AG08395 (cell line): ENCODE data around the gene IFI44L.

Experiments used
- DNase-seq: peaks from one replicate; pipeline ENCODE4 v3.0.0; 2012; ENCODE audit warnings: mixed read lengths, low spot score

The IFI44L gene

DNA sequence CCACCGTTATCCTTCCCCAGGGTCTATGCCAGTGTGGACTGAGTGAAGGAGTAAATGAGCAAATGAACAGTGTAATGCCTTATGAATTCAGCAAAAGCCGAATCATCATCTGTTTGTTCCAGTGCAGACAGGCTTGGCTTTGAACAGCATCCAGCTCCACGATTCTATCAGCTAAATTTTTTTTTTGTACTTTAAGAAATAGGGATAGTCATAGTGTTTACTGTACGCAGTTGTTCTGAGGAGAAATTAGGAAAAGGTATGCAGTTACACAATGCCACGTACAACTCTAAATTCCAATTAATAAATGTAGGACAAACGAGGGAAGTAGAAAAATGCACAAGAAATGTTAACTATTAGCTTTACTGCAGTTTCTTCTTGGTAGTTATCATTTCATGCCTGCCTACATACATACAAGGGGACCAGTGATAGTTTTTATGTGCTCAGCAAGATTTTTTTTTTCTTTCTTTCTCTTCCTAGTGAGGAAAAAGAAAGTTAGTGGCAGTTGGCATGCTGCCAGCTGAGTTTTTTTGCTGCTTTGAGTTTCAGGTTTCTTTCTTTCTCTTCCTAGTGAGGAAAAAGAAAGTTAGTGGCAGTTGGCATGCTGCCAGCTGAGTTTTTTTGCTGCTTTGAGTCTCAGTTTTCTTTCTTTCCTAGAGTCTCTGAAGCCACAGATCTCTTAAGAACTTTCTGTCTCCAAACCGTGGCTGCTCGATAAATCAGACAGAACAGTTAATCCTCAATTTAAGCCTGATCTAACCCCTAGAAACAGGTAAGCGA lies at the start of gene IFI44L:
TSS of gene IFI44L (plus strand) at position 646 of the 777 bp plus-strand sequence. CDS start 7,468 bp downstream, outside the sequence.
- peak; percentile 18 for DNase-seq

DNA sequence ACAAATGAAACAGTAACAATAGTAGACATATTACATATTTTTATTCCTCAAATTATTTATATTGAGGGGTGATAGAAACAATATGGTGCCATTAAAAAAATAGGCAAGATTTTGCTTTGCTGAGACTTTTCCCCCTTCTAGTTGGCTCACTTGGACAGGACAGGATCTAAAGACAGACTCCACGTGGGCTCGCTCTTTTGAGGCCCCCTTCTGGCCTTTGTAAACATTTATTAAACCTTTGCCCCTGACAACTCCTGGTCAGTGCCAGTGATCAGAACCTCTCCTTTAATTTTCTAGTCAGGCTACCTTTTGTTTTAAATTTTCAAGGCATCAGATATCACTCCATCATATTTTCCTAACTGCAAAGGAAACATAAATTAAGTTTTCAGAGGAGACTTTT lies 49.7 kb upstream of the IFI44L start:
- no peak for DNase-seq

DNA sequence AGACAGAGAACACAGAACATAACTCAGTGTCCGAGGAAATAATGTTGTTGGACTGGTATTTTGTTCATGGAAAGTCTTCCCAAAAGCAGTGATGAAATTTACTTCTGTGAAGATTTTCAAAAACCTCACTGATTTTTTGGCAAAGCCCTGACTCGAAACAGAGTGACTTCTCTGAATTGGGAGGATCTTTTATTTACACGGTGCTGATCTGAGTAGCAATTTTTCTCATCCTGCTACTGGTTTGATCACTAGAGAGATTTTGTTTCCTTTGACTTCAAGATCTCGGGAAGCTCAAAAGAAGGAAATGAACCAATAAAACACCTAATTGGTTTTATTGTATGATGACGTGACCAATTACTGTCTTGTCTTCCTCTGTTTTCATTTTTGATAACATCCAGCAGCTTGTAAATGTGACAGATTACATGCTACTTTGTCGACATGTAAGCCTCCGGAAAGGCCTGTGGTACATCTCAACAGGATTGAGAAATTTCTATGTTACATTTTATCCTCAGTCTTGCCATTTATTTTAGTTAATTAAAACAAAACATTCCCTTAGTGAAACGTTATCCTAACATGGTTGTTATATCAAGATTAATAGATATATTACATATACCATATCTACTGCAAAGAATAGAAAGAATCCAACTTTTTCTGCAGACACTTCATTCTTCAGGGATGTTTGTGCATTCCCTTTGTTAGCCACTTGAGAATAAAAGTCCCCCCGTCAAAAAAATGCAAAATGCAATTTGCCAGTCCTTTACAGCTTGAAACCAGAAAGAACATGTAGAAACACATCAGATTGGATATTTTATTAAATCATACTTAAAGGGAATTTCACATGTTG lies 42.8 kb upstream of the IFI44L start:
- peak; percentile 11 for DNase-seq

DNA sequence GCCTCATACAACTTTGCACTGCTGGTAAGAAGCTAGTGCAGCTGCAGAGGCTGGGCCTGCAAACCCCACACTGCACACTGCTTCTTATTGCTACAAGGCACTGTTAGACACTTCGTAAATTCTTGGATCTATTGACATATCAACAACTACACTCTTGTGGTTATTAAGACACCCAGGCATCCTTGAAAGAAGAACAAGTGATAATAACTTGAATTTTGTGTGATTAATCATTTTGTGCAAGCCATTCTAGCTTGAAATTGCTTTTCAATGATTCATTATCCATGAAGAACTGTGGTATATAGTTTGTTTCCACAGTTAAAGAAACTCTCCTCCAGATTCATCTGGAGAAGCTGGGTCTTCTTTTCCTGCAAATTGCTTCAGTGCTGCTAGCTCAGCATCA lies 33.7 kb upstream of the IFI44L start:
- peak; percentile 40 for DNase-seq

DNA sequence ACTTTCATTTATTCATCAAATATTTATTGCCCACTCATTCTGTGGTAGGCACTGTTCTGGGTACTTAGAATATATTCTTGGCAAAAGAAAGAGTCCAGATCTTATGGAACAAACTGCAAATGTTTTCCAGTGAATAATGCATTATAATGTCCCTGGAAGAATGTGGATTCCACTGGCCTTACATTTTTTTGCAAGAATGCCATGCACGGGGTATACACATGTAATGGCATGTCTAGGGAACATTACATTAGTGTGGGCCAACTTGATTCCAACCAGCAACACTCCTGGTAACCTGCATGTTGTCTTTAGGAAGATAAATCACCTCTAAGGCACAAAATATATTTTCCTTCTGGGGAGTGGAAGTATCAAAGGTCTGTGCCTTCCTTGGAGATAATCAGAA lies 33.0 kb upstream of the IFI44L start:
- DNase-seq, result no peak

DNA sequence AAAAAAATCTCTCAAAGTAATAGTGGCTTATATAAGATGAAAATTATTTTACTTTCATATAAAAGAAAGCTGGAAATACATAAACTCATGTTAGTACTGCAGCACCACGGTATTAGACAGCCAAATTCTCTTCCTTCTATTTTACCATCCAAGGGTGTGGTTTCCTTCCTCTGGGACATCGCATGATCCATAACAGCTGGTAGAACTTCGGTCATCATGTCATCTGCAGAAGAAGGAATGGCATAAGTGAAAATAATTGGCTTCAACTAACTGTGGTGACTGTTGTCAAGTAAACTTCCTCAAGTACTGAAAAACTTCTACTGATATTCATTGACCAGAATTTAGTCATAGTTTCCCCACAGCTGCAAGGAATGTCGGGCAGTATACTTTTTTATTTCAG lies 28.3 kb upstream of the IFI44L start:
- DNase-seq, result peak; percentile 24

DNA sequence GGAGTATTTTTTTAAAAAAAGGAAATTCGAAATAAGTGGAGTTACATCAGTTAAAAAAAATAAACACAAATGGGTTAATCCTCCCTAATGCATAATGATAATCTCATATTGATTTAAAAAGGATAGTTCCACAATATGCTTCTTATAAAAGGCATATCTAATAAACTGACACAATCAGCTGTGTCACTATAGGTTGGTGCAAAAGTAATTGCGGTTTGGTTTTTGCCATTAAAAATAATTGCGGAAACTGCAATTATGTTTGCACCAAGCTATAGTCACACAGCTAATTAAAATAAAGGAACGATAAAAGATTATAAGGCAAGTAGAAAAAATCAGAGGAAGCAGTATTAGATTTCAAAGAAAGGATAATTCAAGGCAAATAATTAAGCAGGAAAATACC lies 21.0 kb upstream of the IFI44L start:
- no peak for DNase-seq

DNA sequence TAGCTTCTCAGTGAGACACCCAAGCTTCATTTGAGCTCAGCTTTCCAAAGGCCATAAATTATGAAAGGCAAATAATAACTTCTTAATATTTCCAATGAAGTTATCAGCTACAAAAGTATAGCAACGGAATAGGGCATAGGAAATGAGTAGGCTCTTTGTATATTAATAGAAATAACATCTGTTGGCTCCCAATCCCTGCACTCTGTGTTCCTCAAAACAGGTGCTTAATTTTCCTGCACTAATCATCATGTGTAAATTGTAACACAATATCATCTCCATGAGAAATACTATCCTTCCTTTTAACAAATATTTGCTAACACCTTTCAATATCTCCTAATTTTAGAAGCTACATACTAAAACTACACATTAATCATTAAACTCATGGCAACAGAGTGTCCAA lies 19.2 kb upstream of the IFI44L start:
- no peak for DNase-seq

DNA sequence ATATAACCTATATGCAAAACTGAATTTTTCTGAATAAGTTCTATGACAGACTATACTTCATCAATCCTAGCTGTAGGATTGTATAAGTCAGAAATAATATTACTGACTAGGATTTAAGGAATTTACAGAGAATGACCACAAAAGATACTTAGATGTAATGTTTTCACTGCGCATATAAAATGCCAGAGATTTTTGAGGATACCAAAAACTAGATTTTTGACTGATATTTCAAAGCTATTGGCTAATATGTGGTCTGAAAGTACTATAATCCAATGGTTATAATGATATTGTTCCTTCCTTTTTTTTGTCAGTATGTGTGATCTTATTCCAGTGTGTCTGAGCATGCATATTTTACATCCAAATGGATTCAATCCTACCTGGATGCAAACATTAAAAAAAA lies 17.0 kb upstream of the IFI44L start:
- DNase-seq, result no peak

DNA sequence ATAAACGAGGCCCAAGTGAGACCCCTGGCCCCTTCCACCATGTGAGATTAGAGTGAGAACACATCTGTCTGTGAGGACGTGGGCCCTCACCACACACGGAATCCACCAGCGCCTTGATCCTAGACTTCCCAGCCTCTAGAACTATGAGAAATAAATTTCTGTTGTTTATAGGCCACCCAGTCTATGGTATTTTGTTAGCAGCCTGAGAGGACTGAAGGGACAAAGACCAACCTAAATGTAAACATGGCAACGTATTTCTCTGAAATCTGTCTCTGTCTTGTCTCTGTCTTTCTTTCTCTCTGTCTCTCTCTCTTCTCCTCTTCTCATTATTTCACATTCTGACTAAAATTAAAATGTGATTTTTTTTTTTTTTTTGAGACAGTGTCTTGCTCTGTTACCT lies 15.6 kb upstream of the IFI44L start:
- DNase-seq, result no peak

DNA sequence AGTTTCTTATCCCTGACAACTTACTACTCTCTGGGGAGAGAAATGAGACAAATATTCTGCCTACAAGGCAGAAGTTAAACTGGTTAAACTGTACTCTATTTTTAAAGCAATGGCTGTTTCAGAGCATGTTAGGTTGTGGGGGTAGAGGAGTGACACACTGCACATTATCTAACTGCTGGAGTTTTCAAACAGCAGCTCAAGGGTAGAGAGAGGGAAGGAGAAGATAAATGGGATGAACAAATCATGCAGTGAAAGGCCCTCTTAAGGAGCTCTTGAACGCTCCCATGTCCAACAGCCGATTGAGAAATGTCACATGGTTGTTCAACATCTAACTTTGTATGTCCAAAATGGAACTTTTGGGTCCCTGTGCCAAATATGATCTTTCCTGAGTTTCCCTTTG lies 14.0 kb upstream of the IFI44L start:
- DNase-seq, result no peak

DNA sequence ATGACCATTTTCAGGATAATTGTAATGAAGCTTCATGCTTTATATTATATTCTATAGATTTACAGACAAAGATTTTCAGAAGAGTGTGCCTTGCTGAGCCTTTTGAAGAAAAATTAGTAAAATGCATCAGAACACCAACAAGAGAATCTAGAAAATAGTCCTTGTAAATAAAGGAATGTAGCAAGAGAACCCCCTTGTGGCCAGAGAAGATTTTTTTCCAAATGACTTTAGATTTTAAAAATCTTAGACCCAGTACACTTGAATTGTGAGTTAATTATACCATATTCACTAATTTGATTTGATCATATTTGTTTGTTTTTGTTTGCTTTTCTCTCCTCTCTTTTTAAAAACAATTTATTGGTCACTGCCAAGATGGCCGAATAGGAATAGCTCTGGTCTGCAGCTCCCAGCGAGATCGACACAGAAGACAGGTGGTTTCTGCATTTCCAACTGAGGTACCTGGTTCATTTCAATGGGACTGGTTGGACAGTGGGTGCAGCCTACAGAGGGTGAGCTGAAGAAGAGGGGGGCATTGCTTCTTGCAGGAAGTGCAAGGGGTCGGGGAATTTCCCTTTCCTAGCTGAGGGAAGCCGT lies 12.8 kb upstream of the IFI44L start:
- DNase-seq, result peak; percentile 59

DNA sequence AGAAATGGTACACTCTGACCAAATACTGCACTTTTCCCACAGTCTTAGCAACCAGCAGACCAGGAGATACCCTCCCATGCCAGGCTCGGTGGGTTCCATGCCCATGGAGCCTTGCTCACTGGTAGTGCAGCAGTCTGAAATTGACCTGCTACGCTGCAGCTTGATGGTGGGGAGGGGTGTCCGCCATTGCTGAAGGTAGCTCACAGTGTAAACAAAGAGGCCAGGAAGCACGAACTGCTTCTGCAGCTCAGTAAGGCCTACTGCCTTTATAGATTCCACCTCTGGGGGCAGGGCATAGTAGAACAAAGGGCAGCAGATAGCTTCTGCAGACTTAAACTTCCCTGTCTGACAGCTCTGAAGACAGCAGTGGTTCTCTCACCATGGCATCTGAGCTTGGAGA lies 12.3 kb upstream of the IFI44L start:
- DNase-seq, result no peak

DNA sequence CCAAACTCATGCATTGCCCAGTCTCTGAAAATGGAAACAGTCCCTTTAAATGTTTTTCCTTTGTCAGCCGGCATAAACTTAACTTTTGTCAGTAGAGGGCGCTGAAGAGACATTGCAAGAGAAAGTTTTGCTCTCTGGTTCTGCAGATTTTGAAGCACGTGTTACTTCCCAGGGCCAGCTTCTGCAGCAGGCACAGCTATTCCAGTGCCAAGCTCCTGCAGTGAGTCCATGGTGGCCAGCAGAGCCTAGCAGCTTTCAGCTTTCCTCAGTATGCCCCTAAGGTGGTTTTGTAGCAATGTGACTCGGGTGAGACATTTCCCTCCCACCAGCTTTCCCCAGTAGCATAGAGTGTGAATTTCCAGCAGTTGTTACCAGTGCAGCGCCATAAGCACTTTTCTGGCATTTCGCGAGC lies 2.6 kb upstream of the IFI44L start:
- DNase-seq, result peak; percentile 77

DNA sequence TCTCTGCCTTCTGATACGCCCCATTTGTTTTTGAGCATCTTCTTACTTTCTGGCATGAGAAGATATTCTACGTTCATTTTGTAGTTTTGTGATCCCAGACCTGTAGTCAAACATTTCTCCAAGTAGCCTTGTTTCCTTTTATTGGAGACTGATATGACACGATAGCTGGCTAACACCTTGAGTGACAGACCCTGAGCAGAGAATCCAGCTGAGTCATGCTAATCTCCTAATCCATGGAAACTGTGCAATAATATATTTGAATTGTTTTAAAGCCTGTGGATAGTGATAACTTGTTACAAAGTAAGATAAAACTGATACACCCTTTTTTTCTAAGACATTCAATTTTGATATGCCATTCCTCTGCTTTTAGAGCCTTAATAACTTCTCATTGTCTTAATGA lies 1.2 kb upstream of the IFI44L start:
- no peak for DNase-seq

DNA sequence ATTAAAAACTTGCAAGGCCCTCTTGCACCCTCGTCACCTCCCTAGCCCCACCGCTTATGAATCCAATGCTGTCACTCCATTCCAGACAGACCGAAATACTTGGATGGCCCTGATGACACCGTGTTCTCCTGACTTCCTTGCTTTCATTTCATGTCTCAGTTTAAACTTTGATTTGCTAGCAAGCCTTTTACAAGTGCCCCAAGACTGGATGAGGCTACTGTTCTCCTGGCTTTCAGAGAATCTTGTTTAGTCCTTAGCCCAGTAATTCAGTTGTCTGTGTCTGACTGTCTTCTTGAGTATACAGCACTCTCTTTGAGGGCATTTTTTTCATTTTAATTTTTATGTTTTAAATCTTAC lies 824 bp upstream of the IFI44L start:
- DNase-seq, result peak; percentile 8

DNA sequence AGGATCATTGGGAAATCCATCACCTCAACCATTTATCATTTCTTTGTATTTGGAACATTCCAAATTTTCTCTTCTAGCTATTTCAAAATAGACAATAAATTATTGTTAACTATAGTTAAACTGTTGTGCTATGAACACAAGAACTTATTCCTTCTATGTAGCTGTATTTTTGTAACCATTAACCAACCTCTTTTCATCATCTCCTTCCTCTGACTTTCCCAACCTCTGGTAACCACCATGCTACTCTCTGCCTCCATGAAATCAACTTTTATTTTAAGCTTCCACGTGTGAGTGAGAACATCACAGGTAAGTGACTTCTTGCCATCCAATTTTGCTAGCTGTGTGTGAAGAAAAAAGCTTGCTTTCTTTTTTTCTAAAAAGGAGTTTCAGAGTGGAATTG lies 418 bp downstream of the IFI44L start:
- DNase-seq, result no peak

DNA sequence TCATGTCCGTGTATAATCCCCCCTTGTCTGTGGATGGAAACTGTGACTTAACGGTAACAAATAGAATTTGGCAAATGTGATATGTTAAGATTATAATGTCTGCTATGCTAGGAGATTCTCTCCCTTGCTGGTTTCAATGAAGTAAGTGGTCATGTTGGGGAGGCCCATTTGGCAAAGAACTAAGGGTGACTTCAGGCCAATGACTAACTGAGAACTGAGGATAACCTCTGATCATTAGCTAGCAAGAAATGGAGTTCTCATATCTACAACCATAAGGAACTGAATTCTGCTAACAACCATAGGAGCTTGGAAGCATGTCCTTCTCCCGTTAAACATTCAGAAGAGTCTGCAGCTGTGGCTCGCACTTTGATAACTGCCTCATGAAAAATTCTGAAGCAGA lies 2.3 kb downstream of the IFI44L start:
- no peak for DNase-seq

DNA sequence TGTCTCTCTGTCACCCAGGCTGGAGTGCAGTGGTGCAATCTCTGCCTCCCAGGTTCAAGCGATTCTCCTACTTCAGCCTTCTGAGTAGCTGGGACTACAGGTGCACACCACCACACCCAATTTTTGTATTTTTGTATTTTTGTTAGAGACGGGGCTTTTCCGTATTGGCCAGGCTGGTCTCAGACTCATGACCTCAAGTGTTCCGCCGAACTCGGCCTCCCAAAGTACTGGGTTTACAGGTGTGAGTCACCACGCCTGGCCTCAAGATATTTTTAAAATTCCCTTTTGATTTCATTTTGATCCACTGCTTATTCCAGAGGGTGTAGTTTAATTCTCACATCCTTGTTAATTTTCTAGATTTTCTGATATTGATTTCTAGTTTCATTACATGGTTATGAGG lies 3.8 kb downstream of the IFI44L start:
- no peak for DNase-seq

DNA sequence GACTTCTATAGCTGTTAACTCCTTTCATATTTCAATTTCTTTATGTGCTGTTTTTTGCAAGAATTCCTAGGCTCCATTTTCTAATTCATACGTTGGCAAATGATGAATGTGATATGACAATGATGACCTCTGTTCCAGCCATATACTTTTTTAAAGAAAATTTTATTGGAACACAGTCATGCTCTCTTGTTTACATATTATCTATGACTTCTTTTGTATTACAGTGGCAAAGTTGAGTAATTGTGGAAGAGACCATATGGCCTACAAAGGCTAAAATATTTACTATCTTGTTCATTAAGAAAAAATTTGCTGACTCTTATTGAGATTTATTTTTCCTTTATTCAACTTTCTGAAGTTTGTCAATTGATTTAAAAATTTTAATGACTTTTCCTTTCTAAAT lies 7.1 kb downstream of the IFI44L start:
- no peak for DNase-seq

DNA sequence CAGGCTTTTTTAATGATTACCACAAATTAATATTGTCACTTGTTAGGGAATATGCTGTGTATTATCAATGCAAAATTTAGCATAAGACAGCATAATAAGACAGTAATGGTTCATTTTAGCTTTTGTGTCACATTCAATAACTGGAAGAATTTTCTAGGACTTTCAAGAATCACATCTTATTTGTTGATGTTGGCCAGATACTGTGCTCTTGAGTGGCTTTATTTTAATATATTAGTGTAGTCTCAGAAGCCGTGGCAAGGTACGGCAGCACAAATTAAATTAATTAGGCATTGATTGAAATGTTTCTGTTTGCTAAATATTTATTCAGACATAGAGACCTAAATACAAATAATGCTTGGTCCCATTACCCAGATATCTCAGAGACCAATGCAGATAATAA lies 10.4 kb downstream of the IFI44L start:
- no peak for DNase-seq

DNA sequence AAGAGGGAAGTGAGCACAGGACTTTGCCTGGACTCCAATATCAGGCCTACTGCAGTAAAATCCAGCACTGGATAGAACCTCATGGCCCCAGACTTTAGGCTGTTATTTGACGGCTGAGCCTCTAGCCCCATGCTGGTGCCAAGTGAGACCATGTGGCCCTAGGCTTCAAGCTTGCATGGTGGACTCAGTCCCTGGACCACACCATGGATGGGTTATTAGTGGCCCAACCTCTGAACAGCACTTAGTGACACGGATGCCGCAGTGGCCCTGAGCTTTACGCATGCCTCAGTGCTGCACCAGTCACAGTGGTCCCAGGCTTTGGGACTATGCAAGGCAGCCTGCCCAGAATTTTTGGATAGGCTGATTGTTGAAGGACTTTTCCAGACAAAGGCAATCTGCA lies 13.0 kb downstream of the IFI44L start:
- DNase-seq, result no peak

DNA sequence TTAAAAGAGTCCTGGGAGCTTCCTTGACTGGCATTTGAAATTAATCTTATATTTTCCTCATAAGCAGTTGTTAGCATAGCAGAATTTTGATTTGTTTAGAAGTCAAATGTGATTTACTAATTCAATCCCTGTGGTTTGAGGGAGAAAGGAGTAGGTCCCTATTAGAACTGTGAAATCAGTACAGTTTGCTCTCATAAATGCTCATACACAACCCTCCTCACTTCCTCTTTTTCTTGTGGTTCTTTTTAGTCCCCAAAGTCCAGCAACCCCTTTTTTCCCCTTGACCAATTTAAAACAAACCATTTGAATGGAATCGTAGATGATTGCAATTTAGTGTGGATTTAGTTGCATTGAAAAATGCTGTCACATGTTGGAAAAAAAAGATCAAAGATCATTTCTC lies 20.2 kb downstream of the IFI44L start:
- DNase-seq, result no peak
